Colonic mucosa (tissue), 4 donors: ENCODE results near the gene DCAF15. TPM values are rescaled to one million over a fixed set of nuclear protein-coding genes. Genes with fewer than 3 reads are reported as not detected.

Experiments
- DNase-seq: peaks from one replicate; pipeline ENCODE4 v3.0.0-alpha.2; 2020
- H3K27ac ChIP-seq: fragments of 200-600 bp; one replicate; pipeline ENCODE4 v1.8.0; 2021
- H3K27me3 ChIP-seq: fragments of 200-600 bp; one replicate; pipeline ENCODE4 v1.8.0; 2021
- H3K36me3 ChIP-seq: fragments of 200-600 bp; one replicate; pipeline ENCODE4 v1.8.0; 2021
- H3K4me1 ChIP-seq: fragments of 200-600 bp; one replicate; pipeline ENCODE4 v1.8.0; 2021; ENCODE audit warnings: mild to moderate bottlenecking
- H3K4me3 ChIP-seq: fragments of 200-600 bp; one replicate; pipeline ENCODE4 v1.8.0; 2021
- H3K9ac ChIP-seq, 2 donors: one replicate each; pipeline ENCODE4 v1.7.0; 2013; ENCODE audit warnings: control low read depth in 2 of 2, low read depth in 2 of 2, low read length in 2 of 2
- H3K9me3 ChIP-seq: fragments of 200-600 bp; one replicate; pipeline ENCODE4 v1.8.0; 2021
- intact Hi-C: fragments of 100-400 bp; cut with DNase I; formaldehyde crosslinking; loops from one replicate; pipeline ENCODE4 v1.14.1; 2022
- total RNA-seq, 2 donors: library from RNA; stranded (reverse); fragmentation: NEBNext Ultra II Directional in 1 of 2; extraction: Animal tissue kit (Norgen Biotek cat#: 25700) in 1 of 2; gene quantifications; one replicate each; pipeline ENCODE4 v1.2.1, GENCODE V29; 2021
- TF ChIP-seq, protein P1 (sequence below): fragments of 200-600 bp; IDR thresholded peaks from one replicate; pipeline ENCODE4 v1.8.0; 2022; ENCODE audit warnings: antibody characterized with exemption, mild to moderate bottlenecking
- donor health status: healthy.
- donor health status: DM: no; HTN: no; CAD: no.
- donor health status: DM: no; HTN: no; CAD: no.

The DCAF15 gene
- total RNA-seq, 2 donors from 2014 or later = 30.2 to 55.1 TPM

DNA sequence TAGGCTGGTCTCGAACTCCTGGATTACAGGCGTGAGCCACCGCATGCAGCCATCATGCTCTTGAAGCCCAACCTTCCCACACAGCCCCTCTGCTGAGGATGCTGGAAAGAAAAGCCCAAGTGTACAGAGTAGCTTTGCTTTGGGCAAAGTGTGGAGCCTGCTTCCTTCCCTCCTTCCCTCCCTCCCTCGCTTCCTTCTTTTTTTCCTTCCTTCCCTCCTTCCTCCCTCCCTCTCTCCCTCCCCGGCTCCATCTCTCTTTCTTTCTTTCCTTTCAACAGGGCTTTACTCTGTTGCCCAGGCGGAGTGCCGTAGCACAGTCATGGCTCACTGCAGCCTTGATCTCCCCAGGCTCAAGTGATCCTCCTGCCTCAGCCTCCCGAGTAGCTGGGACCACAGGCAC is 43.6 kb upstream of the DCAF15 start:
- Histone ChIP-seq H3K9me3 (no peaks in the 10 kb centered on the region), H3K4me3 (no peak overlapping the region), H3K9ac (peak overlapping the region in 1 of 2 donors; percentile 48), H3K36me3 (peaks cover 13% of the 10 kb centered on the region), H3K27me3 (no peaks in the 10 kb centered on the region), H3K4me1 (no peaks in the 10 kb centered on the region), H3K27ac (no peak overlapping the region)
- DNase-seq = no peak
- intact Hi-C loops = no loop called here
- TF ChIP-seq, protein P1, sequence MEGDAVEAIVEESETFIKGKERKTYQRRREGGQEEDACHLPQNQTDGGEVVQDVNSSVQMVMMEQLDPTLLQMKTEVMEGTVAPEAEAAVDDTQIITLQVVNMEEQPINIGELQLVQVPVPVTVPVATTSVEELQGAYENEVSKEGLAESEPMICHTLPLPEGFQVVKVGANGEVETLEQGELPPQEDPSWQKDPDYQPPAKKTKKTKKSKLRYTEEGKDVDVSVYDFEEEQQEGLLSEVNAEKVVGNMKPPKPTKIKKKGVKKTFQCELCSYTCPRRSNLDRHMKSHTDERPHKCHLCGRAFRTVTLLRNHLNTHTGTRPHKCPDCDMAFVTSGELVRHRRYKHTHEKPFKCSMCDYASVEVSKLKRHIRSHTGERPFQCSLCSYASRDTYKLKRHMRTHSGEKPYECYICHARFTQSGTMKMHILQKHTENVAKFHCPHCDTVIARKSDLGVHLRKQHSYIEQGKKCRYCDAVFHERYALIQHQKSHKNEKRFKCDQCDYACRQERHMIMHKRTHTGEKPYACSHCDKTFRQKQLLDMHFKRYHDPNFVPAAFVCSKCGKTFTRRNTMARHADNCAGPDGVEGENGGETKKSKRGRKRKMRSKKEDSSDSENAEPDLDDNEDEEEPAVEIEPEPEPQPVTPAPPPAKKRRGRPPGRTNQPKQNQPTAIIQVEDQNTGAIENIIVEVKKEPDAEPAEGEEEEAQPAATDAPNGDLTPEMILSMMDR = no peak

- Histone ChIP-seq H3K4me1 (no peaks in the 10 kb centered on the region), H3K9ac (peak overlapping the region in 1 of 2 donors; percentile 1), H3K27ac (peak overlapping the region; percentile 7), H3K36me3 (peaks cover 13% of the 10 kb centered on the region), H3K4me3 (no peak overlapping the region), H3K9me3 (no peaks in the 10 kb centered on the region), H3K27me3 (no peaks in the 10 kb centered on the region)
- intact Hi-C loops = no loop called here
- TF ChIP-seq, protein P1 = no peak
- DNase-seq = peak; percentile 76
Measured at GRCh38 chr19:13909430-13909829, 42.9 kb upstream of the DCAF15 start.

- H3K4me3 ChIP-seq = no peak overlapping the region
- peaks cover 19% of the 10 kb centered on the region for H3K36me3 ChIP-seq
- TF ChIP-seq, protein P1 = no peak
- intact Hi-C loops = no loop called here
- DNase-seq = no peak
- no peak overlapping the region for H3K9ac ChIP-seq
- H3K27me3 ChIP-seq = no peaks in the 10 kb centered on the region
- no peak overlapping the region for H3K27ac ChIP-seq
- H3K4me1 ChIP-seq = no peaks in the 10 kb centered on the region
- no peaks in the 10 kb centered on the region for H3K9me3 ChIP-seq
Measured at GRCh38 chr19:13913352-13913751, 39.0 kb upstream of the DCAF15 start.

- intact Hi-C loops = no loop called here
- TF ChIP-seq, protein P1 = no peak
Measured at GRCh38 chr19:13914777-13915176, 37.5 kb upstream of the DCAF15 start.

DNA sequence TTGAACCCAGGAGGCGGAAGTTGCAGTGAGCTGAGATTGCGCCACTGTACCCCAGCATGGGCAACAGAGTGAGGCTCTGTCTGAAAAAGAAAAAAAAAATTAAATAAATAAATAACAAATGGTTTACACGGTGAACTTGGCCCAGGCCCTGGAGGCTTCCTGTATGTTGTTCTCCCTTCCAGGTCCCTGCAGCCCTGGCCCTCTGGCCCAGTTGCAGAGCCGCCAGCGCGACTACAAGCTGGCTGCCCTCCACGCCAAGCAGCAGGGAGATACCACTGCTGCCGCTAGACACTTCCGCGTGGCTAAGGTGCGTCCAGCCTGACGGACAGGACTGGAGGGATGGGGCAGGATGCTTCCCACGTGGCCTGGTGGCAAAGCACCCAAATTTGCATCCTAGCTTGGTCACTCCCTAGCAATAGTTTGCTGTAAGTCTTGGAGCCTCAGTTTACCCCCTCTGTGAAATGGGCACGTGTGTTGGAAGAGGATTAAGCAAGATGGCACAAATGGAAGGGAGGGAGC is 34.4 kb upstream of the DCAF15 start:
- H3K27me3 ChIP-seq = no peaks in the 10 kb centered on the region
- TF ChIP-seq, protein P1 = no peak
- no peaks in the 10 kb centered on the region for H3K4me1 ChIP-seq
- H3K9me3 ChIP-seq = no peaks in the 10 kb centered on the region
- peaks cover 25% of the 10 kb centered on the region for H3K36me3 ChIP-seq
- H3K27ac ChIP-seq = no peak overlapping the region
- no peak overlapping the region for H3K4me3 ChIP-seq
- intact Hi-C loops = no loop called here
- no peak overlapping the region for H3K9ac ChIP-seq
- no peak for DNase-seq

More at GRCh38 chr19:13914777-13915176, 37.5 kb upstream of the DCAF15 start:
- Histone ChIP-seq H3K27ac (no peak overlapping the region), H3K4me3 (no peak overlapping the region), H3K9me3 (no peaks in the 10 kb centered on the region), H3K36me3 (peaks cover 19% of the 10 kb centered on the region), H3K4me1 (no peaks in the 10 kb centered on the region), H3K9ac (no peak overlapping the region), H3K27me3 (no peaks in the 10 kb centered on the region)
- DNase-seq = no peak
